Stimulated activated CD8-positive, alpha-beta memory T cell treated with anti-CD3 and anti-CD28 coated beads, Interleukin-4, amount 100 ng/mL, for 24 hours (primary cell): ENCODE results near the gene SNTG2.

Source experiments
- DNase-seq: peaks from one replicate; pipeline ENCODE4 v3.0.0-alpha.2; 2020; ENCODE audit warnings: low read depth

The SNTG2 gene

GRCh38 chr2:953975-954686 is 3.5 kb downstream of the SNTG2 start:
- DNase-seq = no peak

DNA sequence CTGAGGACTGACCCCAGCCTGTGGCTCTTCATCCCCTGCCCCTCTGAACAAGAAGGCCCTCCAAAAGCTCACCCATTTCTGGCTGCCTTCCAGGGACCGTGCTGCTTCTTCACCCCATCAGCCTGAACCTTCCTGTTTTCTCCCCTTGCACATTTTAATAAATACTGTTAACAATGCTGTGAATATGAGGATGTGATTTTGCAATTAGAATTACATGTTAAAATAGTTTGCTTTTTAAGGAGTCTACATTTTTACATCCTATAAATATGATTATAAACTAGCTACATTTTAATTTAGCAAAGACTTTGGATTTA is 4.0 kb downstream of the SNTG2 start:
- no peak for DNase-seq

DNA sequence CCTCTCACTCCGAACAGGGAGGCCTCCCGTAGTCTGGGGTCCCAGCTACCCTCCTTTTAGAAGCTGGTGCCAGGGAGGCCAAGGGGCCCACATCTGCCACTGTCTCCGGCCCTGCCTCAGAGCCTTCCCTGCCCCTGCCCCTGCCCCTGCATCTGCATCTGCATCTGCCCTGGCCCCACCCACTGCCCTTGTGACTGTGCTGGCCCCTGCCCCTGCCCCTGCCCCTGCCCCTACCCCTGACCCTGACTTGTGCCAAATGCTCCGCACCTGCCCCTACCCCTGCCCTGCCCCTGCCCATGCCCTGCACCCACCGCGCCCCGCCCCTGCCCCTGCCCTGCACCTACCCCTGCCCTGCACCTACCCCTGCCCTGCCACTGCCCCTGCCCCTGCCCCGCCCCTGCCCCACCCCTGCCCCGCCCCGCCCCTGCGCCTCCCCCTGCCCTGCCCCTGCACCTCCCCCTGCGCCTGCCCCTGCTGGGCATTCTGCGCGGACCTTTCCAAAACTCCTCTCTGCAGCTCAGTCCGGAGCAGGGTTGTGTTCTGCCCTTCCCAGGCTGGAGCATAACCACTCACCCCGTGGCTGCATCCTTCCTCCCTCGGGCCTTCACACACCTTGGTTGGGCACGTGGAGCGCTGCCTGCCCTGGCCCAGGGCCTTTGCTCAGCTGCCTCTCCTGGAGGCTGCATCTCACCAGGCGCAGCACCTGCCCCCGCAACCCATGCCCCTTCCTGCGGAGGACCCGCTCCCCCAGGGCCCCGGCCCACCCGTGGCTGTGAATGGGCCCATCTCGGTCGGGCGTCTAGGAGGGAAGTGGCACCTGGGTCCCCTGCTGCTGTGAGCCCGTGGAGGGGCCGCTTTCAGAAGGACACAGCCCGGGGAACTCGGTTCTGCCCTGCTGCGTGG is 5.4 kb downstream of the SNTG2 start:
- DNase-seq = no peak

DNA sequence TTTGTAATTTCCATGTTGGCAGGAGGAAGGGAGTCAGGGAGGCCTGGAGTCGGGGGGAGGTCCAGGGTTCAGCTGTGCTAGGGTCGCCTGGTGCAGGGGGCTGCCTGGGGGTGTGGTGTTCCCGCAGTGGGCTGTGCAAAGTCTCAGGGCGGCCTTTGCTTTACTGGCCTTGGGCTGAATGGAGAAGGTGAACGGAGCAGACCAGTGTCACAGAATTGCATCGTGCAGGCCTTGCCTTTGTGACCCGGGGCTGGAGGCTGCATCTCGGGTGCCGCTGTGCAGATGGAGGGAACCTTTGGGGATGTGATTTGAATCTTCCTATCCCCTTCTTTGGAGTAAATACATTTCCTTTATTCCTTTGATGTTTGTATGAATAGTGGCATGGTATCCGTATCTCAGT is 8.8 kb downstream of the SNTG2 start:
- no peak for DNase-seq

DNA sequence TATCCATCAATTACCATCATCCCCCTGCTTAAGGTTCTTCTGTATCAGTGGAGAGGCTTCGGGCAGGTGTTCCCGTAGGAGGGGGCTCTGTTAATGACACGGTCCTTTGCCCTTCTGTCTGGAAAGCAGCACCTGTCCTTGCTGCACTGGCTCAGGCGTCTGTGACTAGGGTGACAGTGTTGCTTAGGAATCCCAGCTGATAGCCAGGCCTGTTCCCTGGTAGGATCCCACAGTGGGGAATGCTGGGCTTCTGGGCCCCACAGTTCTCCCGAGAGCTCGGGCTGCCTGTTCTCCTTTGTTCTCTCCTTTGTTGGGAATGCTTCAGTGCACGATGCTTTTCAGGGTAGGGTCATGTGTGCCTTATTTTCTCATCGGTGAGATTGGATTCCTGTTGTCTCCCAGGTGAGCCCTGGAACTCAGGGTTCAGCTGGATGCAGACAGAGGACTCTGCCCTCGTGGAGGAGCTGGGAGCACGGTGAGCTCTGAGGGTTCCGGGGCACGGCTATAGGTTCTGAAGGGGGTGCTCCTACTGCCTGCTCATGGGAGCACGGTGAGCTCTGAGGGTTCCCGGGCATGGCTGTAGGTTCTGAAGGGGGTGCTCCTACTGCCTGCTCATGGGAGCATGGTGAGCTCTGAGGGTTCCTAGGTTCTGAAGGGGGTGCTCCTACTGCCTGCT is 9.6 kb downstream of the SNTG2 start:
- no peak for DNase-seq

DNA sequence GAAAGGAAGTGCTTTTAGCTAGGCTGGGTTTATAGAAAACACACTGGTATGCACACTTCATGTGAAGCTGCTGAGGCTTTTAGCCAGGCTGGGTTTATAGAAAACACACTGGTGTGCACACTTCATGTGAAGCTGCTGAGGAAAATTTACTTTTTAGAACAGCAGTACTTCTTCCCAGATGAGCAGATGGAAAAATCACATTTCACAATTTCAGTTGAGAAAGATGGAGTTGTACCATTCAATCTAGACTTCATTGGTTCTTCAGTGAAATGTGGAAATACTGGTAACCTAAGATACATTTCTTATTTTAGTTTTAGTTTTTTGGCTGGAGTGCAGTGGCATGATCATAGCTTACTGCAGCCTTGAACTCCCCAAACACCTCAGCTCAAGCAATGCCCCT is 11.1 kb downstream of the SNTG2 start:
- DNase-seq = no peak

DNA sequence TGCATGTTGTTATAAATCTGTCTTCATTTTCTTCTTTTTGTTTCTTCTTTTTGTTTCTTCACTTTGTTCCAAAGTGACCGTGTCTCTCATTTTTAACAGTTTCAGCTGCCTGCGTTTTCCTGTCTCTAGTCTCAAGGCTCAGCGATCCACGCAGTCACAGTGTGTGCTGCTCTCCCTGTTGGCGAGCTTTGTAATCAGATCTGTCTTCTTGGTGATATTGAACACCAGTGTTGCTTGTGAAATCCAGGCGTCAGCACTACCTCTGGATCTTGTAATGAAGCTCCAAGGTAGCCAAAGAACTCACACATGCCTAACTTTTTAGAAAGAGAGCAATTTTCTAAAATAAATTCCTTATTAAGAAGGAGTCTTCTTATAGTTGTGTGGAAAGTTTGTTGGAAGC is 13.2 kb downstream of the SNTG2 start:
- no peak for DNase-seq

DNA sequence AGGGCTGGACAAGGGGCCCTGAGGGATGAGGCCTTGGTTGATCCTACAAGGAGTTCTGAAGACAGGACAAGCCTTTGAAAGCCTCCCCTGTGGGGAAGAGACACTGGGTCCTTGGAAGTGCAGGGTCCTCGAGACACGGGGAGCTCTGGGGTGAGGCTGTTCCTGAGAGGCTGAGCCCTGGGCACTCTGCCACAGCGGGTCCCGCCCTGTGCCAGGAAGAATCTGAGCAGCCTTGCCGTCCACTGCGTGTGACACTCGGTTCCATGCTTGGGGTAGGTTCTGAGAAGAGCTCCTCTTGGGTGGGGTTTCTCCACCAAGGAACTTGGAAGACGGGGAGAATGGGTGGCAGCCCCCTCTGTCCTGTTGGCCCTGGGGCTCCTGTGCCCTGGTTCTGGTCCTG is 13.9 kb downstream of the SNTG2 start:
- DNase-seq = no peak

DNA sequence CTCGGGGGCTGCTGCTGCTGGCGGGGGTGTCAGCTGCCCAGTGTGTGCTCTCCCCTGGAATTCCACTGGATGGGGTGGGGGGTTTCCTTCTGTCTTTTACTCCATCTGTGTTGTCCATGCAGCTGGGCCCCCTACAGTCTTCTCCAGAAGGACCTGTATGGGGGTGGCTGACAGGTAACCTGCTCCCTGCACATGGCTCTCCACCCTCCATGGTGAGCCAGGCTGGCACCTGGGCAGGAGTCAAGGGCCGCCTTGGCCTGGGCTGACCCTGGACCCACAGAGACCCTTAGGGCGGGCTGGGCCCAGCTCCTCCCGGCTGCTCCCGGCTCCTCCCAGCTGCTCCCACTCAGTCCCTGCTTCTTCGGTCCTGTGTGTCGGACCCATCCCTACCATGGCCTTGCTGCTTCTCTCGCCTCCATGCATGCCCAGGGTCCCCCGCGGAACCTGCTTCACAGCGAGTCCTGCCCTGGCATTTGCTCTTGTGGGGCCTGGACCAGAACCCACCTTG is 15.0 kb downstream of the SNTG2 start:
- no peak for DNase-seq

- no peak for DNase-seq
Observed at GRCh38 chr2:973129-973528, 22.5 kb downstream of the SNTG2 start.

GRCh38 chr2:974054-974453 is 23.4 kb downstream of the SNTG2 start:
- DNase-seq = no peak

GRCh38 chr2:974502-974901 is 23.9 kb downstream of the SNTG2 start:
- no peak for DNase-seq

DNA sequence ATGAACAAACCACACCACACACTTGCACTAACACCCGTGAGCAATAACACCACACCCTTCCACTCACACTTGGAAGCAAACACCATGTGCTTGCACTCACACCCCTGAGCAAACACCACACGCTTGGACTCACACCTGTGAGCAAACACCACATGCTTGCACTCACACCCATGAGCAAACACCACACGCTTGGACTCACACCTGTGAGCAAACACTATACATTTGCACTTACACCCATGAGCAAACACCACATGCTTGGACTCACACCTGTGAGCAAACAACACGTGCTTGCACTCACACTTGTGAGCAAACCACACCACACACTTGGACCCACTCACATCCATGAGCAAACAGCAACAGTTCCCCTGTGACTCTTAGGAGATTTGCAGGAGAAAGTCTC is 24.4 kb downstream of the SNTG2 start:
- DNase-seq = no peak

- no peak for DNase-seq
Observed at GRCh38 chr2:979069-979928, 28.6 kb downstream of the SNTG2 start.

GRCh38 chr2:980176-980575 is 29.5 kb downstream of the SNTG2 start:
- DNase-seq = no peak

- no peak for DNase-seq
Observed at GRCh38 chr2:981258-981657, 30.6 kb downstream of the SNTG2 start.

DNA sequence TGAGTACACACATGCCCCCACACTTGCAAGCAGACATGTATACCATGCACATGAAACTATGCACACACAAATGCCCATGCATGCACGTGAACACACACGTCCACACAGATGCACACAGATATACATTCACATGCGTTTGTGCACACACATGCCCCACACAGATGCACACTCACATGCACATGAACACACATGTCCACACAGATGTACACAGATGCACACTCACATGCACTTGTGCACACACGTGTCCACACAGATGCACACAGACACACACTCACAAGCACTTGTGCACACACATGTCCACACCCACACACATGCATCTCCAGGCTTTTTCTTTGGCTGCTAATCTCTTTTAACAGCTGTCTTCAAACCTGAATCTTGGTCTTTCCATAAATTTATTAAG is 31.1 kb downstream of the SNTG2 start:
- no peak for DNase-seq

DNA sequence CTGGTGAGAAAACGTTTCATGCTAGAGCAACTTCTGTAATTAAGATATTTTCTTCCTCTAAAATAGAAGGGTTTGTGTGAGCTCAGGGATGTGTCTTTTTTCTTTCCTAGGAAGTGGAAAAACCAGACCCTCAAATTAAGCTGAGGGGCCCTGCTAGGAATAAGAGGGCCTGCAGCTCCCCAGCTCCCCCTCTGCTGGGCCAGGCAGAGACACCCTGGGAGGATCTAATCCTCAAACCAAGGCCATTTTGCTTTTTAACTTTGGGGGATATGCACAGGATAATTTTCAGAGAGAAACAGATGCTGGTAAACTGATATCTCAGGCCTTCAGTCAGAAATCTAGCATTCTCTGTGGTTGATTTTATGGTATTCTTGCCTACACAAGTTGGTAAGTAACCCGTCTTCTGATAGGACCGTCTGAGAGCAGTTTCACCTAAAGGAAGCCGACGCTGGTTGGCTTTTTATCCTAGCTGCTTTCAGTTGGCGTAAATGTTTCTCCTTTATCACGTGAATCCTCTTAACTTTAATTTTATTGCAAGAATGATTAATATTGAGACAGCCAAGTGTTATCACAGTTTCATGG is 34.8 kb downstream of the SNTG2 start:
- DNase-seq = no peak

- no peak for DNase-seq
Observed at GRCh38 chr2:987789-988188, 37.1 kb downstream of the SNTG2 start.

GRCh38 chr2:989781-990467 is 39.3 kb downstream of the SNTG2 start:
- no peak for DNase-seq

- no peak for DNase-seq
Observed at GRCh38 chr2:990970-991369, 40.3 kb downstream of the SNTG2 start.
